Stomach (tissue), 4 donors: ENCODE results near the gene ATP11A.

Experiments used
- EP300 ChIP-seq: sonication (generic); formaldehyde crosslinking; IDR thresholded peaks from one replicate; pipeline ENCODE4 v1.6.1; 2017; ENCODE audit warnings: antibody characterized with exemption
- POLR2AphosphoS5 ChIP-seq, 3 donors: sonication (generic); formaldehyde crosslinking; IDR thresholded peaks; one replicate each; pipeline ENCODE4 v1.6.1; 2016; ENCODE audit warnings: antibody characterized with exemption in 3 of 3
- TF ChIP-seq, protein P1 (sequence below), 7 experiments: fragments of 450-650 bp in 4 of 7; fragments of 200-600 bp in 3 of 7; sonication (generic) in 3 of 7; IDR thresholded peaks; one replicate each; pipeline ENCODE4 v1.5.1; 2016 to 2019; ENCODE audit warnings: antibody characterized with exemption in 7 of 7, control low read depth in 2 of 7, mild to moderate bottlenecking in 1 of 7

DNA sequence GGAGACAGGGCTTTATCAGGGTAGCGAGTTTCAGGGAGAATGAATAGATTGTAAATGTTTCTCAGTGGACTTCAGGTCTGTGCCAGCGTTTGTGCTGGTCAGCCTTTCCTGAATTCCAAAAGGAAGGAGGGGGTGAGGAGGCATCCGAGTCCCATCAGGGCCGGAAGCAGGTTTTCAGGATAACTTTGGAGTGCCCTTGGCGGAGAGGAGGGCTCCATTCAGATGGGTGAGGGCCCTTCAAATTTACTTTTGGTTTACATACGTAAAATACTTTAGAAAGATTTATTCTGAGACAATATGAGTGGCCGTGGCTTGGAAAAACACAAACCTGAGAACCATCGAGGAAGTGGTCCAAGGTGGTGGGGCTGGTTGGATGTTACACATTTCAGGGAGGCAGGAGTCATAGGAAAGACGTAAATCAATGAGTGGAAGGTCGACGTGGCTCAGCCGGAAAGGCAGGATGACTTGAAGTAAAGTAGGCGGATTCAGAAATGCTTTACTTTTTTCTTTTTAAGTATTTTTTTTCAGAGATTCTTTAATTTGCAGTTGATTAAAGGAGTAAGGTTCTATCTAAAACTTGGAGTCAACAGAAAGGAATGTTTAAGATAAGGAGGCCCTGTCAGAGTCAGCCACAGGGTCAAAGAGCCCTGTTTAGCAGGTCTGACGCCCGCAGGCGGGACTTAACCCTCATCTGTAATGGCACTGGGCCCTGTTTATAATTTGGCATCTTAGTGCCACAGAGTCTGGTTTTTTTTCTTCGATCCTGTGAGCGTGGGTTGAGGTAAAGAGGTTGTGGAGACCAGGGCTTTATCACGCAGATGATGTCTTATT lies 32.8 kb downstream of the ATP11A start:
- TF ChIP-seq, protein P1, sequence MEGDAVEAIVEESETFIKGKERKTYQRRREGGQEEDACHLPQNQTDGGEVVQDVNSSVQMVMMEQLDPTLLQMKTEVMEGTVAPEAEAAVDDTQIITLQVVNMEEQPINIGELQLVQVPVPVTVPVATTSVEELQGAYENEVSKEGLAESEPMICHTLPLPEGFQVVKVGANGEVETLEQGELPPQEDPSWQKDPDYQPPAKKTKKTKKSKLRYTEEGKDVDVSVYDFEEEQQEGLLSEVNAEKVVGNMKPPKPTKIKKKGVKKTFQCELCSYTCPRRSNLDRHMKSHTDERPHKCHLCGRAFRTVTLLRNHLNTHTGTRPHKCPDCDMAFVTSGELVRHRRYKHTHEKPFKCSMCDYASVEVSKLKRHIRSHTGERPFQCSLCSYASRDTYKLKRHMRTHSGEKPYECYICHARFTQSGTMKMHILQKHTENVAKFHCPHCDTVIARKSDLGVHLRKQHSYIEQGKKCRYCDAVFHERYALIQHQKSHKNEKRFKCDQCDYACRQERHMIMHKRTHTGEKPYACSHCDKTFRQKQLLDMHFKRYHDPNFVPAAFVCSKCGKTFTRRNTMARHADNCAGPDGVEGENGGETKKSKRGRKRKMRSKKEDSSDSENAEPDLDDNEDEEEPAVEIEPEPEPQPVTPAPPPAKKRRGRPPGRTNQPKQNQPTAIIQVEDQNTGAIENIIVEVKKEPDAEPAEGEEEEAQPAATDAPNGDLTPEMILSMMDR (IDR thresholded peaks at IDR 0.05): no peak
- TF ChIP-seq EP300: no peak
- peak in 2 of 3 donors; percentile 8 to 38 for TF ChIP-seq POLR2AphosphoS5 (IDR thresholded peaks at IDR 0.05)
